ENCODE results near the gene RANBP3L.

Gene RANBP3L

GRCh38 chr5:36217988-36218387, 83.7 kb downstream of the RANBP3L start:
- ChIA-PET POLR2A (no interaction called here), CTCF (interaction anchor here (1.2 to 4.8 kb wide), 4 partner anchors 10 to 40 kb away, joined by 3 to 23 read pairs (median 6); partner anchors contain the start of gene NADK2)
- no peak for DNase-seq (ENCODE audit: low read depth, low spot score)
- no peak overlapping the region for H3K4me3 ChIP-seq (ENCODE audit: low read depth, low read length)
- TF ChIP-seq CTCF (IDR thresholded peaks at IDR 0.05; ENCODE audit: insufficient read depth, low read length, missing control alignments) = no peak

- TF ChIP-seq CTCF (IDR thresholded peaks at IDR 0.05; ENCODE audit: insufficient read depth, low read length, missing control alignments) = no peak
- ChIA-PET POLR2A (no interaction called here), CTCF (interaction anchor here (0.8 to 4.8 kb wide), 6 partner anchors 10 to 88 kb away, joined by 3 to 23 read pairs (median 5); partner anchors contain the start of gene NADK2)
- DNase-seq (ENCODE audit: low read depth, low spot score) = no peak
- no peak overlapping the region for H3K4me3 ChIP-seq (ENCODE audit: low read depth, low read length)
Measured at GRCh38 chr5:36217567-36217966, 84.1 kb downstream of the RANBP3L start.

GRCh38 chr5:36215910-36216309, 85.8 kb downstream of the RANBP3L start:
- CTCF ChIA-PET = interaction anchor here (0.7 to 4.8 kb wide), 3 partner anchors 9 to 25 kb away, joined by 3 to 23 read pairs (median 3); partner anchors contain the start of gene NADK2

GRCh38 chr5:36214436-36214835, 87.3 kb downstream of the RANBP3L start:
- TF ChIP-seq CTCF (IDR thresholded peaks at IDR 0.05; ENCODE audit: insufficient read depth, low read length, missing control alignments) = no peak
- ChIA-PET POLR2A (no interaction called here), CTCF (no interaction called here)
- H3K4me3 ChIP-seq (ENCODE audit: low read depth, low read length) = no peak overlapping the region
- no peak for DNase-seq (ENCODE audit: low read depth, low spot score)

More at GRCh38 chr5:36215910-36216309, 85.8 kb downstream of the RANBP3L start:
- no peak overlapping the region for H3K4me3 ChIP-seq (ENCODE audit: low read depth, low read length)
- TF ChIP-seq CTCF (IDR thresholded peaks at IDR 0.05; ENCODE audit: insufficient read depth, low read length, missing control alignments) = no peak
- DNase-seq (ENCODE audit: low read depth, low spot score) = no peak
- POLR2A ChIA-PET = no interaction called here

- CTCF ChIA-PET = interaction anchor here (1.0 kb wide), 1 partner anchor 56 kb away, joined by 3 read pairs; no protein-coding TSS in a partner anchor
Measured at GRCh38 chr5:36209664-36210063, 92.0 kb downstream of the RANBP3L start.

GRCh38 chr5:36208786-36209185, 92.9 kb downstream of the RANBP3L start:
- DNase-seq (ENCODE audit: low read depth, low spot score) = no peak
- CTCF ChIA-PET = interaction anchor here (0.9 to 2.6 kb wide), 3 partner anchors 30 to 96 kb away, joined by 3 to 9 read pairs (median 5); partner anchors contain the start of gene NADK2
- POLR2A ChIA-PET = no interaction called here
- H3K4me3 ChIP-seq (ENCODE audit: low read depth, low read length) = no peak overlapping the region
- TF ChIP-seq CTCF (IDR thresholded peaks at IDR 0.05; ENCODE audit: insufficient read depth, low read length, missing control alignments) = no peak

More at GRCh38 chr5:36209664-36210063, 92.0 kb downstream of the RANBP3L start:
- POLR2A ChIA-PET = no interaction called here
- DNase-seq (ENCODE audit: low read depth, low spot score) = no peak
- TF ChIP-seq CTCF (IDR thresholded peaks at IDR 0.05; ENCODE audit: insufficient read depth, low read length, missing control alignments) = no peak
- no peak overlapping the region for H3K4me3 ChIP-seq (ENCODE audit: low read depth, low read length)
